Stimulated activated CD8-positive, alpha-beta memory T cell treated with anti-CD3 and anti-CD28 coated beads, Interleukin-4, amount 100 ng/mL, for 1 hour (primary cell): ENCODE results near the gene SMTN.

Experiments
- DNase-seq, 2 donors: peaks; one replicate each; pipeline ENCODE4 v3.0.0-alpha.2; 2020; ENCODE audit warnings: low read depth in 2 of 2, low spot score in 1 of 2

SMTN gene

DNA sequence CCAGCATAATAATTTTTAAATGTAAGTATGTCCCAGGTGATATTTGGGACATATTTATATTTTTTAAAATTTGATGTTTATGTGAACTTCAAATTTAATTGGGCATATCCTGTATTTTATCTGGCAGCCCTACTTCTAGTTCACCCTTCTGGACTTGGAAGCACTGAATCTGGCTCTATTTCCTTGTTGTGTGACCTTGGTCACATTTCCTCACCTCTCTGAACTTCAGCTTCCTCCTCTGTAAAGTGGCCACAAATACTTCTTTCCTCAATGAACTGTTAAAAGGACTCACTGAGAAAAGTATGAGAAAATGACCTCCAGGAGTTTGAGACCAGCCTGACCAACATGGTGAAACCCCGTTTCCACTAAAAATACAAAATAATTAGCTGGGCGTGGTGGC, 70.8 kb downstream of the SMTN start:
- DNase-seq: no peak

DNA sequence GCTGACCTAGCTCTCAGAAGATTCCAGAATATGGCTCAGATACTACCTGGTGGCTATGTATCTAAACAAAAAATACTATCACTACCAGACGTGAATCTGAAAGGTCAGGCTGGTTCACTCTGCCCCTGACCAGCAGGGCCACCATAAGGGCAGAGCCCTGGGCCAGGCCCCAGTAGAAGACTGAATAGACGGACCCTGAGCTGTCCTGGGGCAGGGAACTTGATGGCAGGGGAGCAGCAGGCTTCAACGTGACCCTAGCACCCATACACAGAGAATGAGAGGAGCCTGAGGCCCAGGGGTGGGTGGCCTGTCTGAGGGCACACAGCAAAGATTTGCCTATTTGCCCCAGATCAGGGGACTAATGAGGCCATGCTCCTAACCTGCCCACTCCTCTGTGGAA, 72.2 kb downstream of the SMTN start:
- DNase-seq: no peak
